Measurements from ENCODE around the gene TCEA2. TPM values are rescaled to one million over a fixed set of nuclear protein-coding genes. Genes with fewer than 3 reads are reported as not detected.
"Not testable (repeated sequence)": the region's sequence is repeated elsewhere in the genome, so short reads cannot be mapped to it uniquely, and the experiment has no call there.

TCEA2 gene
- total and polyA plus RNA-seq, 2 of the 13 experiments (the other 11 are each of a cell fraction or from before 2014, with no cell fraction given), result 28.1 to 33.7 TPM

DNA sequence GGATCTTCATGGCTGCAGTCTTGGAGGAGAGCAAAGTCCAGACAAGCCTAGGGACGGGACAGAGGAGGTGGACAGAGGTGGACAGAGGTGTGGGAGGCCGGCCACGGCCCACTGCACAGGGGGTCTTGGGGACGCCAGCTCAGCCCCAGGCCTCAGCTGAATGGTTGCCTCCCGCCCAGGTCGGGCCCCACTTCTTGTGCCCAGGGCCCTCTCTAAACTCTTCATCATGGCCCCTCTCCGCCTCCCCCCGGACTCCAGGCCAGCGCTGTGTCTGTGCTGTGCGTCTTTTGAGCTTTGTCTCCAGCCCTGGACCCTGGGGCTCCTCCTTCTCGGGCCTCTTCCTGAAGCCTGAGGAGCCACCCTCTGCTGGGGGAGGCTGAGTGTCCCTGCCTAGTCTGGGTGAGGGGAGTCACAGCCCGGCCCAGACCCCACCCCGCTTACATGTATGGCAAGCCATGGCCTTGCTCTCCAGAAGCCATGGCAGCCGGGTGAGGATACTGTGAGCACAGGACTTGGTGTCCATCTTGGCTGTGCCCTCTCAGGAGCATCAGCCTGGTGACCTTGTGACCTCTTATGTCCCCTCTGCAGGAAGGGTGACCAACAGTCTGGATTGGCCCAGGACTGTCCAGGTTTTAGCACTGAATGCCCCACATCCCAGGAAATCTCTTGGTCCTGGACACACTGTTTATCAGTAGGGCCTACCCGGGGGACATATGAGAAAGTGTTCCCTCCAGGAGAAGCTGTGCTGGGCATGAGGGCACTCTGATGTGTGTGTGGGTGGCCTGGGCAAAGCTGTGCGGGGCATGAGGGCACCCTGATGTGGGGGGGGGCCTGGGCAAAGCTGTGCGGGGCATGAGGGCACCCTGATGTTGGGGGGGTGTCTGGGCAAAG is 53.8 kb downstream of the TCEA2 start (continued):
- TF ChIP-seq, protein P1, sequence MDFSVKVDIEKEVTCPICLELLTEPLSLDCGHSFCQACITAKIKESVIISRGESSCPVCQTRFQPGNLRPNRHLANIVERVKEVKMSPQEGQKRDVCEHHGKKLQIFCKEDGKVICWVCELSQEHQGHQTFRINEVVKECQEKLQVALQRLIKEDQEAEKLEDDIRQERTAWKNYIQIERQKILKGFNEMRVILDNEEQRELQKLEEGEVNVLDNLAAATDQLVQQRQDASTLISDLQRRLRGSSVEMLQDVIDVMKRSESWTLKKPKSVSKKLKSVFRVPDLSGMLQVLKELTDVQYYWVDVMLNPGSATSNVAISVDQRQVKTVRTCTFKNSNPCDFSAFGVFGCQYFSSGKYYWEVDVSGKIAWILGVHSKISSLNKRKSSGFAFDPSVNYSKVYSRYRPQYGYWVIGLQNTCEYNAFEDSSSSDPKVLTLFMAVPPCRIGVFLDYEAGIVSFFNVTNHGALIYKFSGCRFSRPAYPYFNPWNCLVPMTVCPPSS (IDR thresholded peaks at IDR 0.05), result no peak
- TF ChIP-seq ZMYM2 (CRISPR knock-in tag; IDR thresholded peaks at IDR 0.05) (no peak), AKAP8 (CRISPR knock-in tag; IDR thresholded peaks at IDR 0.05) (no peak)
- TF ChIP-seq, protein P2, sequence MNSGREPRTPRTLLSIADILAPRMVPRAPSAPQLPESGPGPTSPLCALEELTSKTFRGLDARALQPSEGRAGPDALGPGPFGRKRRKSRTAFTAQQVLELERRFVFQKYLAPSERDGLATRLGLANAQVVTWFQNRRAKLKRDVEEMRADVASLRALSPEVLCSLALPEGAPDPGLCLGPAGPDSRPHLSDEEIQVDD (CRISPR knock-in tag; IDR thresholded peaks at IDR 0.05; ENCODE audit: borderline replicate concordance), result no peak

DNA sequence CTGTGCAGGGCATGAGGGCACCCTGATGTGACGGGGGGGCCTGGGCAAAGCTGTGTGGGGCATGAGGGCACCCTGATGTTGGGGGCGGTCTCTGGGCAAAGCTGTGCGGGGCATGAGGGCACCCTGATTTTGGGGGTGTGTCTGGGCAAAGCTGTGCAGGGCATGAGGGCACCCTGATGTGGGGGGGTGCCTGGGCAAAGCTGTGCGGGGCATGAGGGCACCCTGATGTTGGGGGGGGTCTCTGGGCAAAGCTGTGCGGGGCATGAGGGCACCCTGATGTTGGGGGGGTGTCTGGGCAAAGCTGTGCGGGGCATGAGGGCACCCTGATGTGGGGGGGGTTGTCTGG is 54.4 kb downstream of the TCEA2 start:
- H3K9me3 ChIP-seq (ENCODE audit: low read length); H3K4me3 ChIP-seq (replicated peaks in 1 of 3; ENCODE audit: insufficient read depth in 1 of 3, low read depth in 2 of 3, low read length in 3 of 3); DNase-seq (ENCODE audit: low spot score); H3K4me2 ChIP-seq (ENCODE audit: low read depth, low read length); H2AFZ ChIP-seq (ENCODE audit: low read length); CTCF ChIA-PET (ENCODE audit: low intra/inter-chr PET ratio, low total read pairs); intact Hi-C loops (cut with micrococcal nuclease; ENCODE audit: unreplicated experiment); H4K20me1 ChIP-seq (ENCODE audit: insufficient read depth, low read length); H3K36me3 ChIP-seq (replicated peaks in 1 of 2; ENCODE audit: control insufficient read depth in 1 of 2, insufficient read depth in 2 of 2, low read length in 2 of 2); H3K27ac ChIP-seq (ENCODE audit: extremely low read length, insufficient read depth, low read length); FAIRE-seq; H3K79me2 ChIP-seq (ENCODE audit: insufficient read depth, low read length); BruUV-seq (replicated peaks); H3K9ac ChIP-seq (ENCODE audit: insufficient read depth, low read depth, low read length); ATAC-seq: not testable (repeated sequence)
- in situ Hi-C loops (cut with HindIII; ENCODE audit: extremely low pct_ligation_motif_present, low pct_unique_long_range_greater_than_20kb), result loop anchor here (5.0 kb wide), 1 partner anchor 35 kb away; the partner anchor contains the start of genes LKAAEAR1 and OPRL1
- TF ChIP-seq HNRNPL (IDR thresholded peaks at IDR 0.05; ENCODE audit: low read depth, low read length), result peak; percentile 95
- H3K4me1 ChIP-seq (ENCODE audit: insufficient read depth, low read length), result peaks cover 11% of the 10 kb centered on the region
- POLR2A ChIA-PET, result interaction anchor here (0.9 kb wide), 1 partner anchor 36 kb away, joined by 3 read pairs; no protein-coding TSS in a partner anchor
- WGBS (ENCODE audit: low lambda C conversion rate), result 58% methylated on average over 4 of the region's 6 CpGs
- H3K27me3 ChIP-seq (ENCODE audit: control insufficient read depth in 1 of 2, insufficient read depth in 2 of 2, low read length in 2 of 2), result peaks cover 21 to 49% of the 10 kb centered on the region in 2 experiments
